ENCODE data around the gene TPGS1.

Gene TPGS1

DNA sequence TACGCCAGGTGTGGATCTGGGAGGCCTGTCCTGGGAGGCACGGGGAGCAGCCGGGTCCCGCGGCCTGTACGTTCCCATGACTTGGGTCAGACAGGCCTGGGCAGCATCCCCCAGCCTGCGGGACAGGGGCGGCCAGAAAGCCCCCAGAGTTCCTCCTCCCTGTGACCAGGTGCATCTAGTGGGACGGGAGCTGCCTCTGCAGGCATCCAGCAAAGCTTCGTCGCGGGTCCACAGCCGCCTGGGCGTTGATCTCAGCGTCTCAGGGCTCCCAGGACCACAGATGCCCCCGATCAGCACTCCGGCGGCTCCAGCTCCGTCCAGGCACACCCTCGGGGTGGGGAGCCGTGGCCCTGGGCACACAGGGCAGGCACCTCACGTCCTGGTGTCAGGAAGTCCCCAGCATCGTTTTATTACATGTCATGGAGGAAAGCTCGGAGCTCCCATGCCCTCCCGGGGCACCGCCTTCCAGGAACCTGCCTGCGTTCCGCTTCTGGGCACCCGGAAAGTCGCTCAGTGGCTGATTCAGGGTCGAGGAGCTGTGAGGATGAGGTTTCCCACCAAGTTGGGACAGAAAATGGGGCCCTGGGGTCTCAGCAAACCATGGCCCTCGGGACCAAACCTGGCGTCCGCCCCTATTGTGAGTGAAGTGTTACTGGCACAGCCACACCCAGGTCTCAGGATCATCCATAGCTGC, 35.0 kb downstream of the TPGS1 start:
- no peak for DNase-seq

DNA sequence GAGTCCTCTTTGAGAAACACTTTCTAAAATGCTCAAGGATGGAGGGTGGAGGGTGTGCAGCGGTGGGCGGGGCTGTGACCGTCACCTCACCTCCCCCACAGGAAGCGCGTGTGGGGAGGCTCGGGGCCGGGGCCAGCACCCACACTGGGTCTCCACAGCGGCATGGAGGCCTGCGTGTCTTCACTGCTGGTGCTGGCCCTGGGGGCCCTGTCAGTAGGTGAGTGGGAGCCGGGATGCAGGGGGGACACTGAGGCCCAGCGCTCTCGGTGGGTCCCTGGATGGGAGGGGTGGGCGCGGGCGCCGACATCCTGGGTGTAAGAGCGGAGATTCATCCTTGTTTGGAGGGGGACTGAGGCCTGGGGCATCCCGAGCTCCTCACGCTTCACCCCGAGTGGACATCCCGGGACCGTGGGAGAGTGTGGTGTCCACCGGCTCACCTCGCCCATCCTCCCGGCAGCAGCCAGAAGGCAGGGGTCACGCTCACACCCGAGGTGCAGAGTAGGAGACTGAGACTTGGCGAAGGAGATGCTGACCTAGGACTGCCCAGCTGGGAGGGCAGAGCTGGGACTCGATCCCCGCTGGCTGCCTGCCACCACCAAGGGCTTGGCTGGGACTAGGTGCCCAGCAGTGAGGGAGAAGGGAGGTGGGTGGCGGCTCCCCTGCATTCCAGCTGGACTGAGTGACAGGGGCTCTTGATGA, 36.8 kb downstream of the TPGS1 start, which contains the start of gene GZMM:
Gene GZMM, plus strand, starts transcription at position 144 of the 699 bp plus-strand sequence. Its CDS starts 19 bp downstream, at position 163.
- DNase-seq: peak; percentile 49 to 81 (median 72)

DNA sequence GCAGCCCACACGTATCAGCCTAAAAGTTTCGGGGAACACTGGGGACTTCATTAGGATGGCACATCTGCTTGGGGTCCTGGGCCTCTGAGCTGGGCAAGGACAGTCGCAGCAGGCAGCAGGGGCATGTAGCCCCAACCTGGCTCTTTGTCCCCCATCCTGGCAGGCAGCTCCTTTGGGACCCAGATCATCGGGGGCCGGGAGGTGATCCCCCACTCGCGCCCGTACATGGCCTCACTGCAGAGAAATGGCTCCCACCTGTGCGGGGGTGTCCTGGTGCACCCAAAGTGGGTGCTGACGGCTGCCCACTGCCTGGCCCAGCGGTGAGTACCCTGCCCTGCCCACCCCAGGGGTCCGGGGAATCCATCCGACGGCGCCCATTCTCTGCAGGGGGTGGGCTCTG, 39.8 kb downstream of the TPGS1 start:
- DNase-seq: no peak

DNA sequence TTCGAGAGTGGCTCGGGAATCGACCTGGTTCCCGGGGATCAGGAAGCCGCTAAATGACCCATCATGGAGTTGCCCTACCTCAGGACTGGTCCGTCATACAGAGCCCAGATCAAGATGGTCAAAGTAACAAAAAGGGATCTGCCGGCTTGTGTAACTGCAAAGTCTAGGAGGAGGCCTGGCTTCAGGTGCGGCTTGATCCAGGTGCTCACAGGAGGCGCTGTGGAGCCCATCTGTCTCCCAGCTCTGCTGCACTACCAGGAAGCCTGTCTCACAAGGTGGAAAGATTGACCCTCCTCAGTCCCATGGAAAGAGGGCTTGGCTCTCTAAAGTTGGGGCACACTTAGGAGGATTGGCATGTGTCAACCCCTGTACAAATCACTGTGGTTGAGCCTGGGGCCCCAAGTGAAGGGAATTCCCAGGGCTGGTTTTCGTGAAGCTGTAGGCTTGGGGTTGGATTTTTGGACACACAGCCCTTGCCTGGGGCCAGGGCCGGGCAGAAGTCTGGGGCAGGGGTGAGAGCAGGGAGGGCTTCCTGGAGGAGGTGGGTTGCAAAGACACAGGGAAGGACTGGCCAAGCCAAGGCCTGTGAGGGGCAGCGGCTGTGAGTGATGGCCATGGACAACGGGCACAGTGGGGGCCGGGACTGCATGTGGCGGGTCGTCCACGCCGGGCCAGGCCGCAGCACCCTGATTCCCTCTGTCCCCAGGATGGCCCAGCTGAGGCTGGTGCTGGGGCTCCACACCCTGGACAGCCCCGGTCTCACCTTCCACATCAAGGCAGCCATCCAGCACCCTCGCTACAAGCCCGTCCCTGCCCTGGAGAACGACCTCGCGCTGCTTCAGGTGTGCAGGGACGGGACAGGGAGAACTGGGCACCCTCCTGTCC, 40.8 kb downstream of the TPGS1 start:
- no peak for DNase-seq

DNA sequence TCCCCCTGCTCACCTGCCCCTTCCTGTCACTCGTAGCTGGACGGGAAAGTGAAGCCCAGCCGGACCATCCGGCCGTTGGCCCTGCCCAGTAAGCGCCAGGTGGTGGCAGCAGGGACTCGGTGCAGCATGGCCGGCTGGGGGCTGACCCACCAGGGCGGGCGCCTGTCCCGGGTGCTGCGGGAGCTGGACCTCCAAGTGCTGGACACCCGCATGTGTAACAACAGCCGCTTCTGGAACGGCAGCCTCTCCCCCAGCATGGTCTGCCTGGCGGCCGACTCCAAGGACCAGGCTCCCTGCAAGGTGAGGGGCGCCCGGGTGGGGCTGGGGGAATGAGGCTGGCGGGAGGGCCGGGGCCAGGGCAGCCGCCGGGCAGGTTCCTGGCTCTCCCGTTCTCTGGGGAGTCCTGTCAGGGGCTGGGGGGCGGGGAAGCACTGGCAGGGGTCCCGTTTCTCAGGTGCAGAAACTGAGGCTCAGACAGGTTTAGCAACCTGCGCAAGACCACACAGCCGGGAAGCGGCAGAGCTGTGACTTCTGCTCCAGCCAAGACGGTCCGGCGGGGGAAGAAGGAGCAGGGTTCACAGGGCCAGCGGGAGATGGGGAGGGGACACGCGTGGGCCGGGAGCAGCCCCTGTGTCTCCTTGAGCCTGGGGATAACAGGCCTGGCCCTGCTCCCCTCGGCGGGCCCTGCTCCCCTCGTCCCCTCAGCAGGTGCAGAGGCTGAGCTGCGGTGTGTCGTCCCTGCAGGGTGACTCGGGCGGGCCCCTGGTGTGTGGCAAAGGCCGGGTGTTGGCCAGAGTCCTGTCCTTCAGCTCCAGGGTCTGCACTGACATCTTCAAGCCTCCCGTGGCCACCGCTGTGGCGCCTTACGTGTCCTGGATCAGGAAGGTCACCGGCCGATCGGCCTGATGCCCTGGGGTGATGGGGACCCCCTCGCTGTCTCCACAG, 41.9 kb downstream of the TPGS1 start:
- no peak for DNase-seq

DNA sequence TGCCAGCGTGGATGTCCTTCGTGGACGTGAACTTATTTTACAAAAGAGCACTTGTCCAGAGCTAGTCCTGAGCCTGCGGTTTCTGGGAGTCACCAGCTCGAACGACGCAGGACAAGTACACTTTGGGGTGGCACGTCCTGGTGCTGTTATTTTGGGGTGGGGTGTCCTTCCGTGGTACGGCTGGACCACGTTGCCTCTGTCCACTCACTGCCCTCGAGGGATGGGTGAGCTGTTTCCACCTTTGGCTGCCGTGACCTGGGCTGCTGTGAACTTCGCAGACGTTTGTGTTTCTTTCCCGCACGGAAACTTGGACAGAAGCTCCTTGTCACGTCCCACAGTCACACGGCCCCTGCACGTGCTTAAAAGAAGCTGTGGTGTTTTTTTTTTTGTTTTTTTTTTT, 47.5 kb downstream of the TPGS1 start:
- DNase-seq: no peak

DNA sequence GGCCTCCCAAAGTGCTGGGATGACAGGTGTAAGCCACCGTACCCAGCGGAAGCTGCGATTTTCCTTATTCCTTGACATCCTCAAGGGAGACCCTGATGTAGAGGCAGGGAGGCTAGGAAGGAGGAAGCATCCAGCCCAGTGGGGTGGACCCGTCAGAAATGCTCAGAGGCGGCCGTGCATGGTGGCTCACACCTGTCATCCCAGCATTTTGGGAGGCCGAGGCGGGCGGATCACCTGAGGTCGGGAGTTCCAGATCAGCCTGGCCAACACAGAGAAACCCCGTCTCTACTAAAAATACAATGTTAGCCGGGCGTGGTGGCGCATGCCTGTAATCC, 48.1 kb downstream of the TPGS1 start:
- no peak for DNase-seq

DNA sequence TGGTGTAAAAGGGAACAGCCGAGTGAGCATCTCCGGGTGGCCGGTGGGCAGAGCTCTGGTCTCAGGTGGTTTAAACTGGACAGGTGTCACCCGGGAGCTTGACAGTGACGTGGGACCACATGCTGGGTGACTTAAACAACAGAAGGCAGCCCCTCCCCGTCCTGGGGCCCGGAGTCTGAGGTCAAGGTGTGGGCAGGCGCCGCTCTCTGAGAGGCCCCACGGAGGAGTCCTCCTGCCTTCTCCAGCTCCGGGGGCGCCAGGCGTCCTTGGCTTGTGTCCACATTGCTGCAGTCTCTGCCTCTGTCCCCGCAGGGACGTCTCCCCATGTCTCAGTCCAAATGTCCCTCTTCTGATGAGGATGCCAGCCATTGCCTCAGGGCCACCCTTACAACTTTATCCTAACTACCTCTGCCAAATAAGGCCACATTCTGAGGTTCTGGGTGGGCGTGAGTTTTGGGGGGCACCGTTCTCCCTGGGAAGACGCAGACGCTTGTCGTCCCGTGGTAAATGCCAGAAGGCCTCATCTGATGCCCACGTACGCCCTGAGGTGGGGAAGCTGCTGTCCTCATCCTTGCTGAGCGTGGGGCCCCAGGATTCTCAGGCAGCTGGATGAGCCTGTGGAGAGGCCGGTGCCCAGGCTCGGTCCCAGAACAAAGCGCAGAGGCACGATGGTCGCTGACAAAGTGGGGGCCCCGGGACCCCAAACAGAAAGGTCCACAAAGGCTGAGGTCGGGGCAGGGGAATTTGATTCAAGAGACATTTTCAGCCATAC, 49.5 kb downstream of the TPGS1 start:
- no peak for DNase-seq

DNA sequence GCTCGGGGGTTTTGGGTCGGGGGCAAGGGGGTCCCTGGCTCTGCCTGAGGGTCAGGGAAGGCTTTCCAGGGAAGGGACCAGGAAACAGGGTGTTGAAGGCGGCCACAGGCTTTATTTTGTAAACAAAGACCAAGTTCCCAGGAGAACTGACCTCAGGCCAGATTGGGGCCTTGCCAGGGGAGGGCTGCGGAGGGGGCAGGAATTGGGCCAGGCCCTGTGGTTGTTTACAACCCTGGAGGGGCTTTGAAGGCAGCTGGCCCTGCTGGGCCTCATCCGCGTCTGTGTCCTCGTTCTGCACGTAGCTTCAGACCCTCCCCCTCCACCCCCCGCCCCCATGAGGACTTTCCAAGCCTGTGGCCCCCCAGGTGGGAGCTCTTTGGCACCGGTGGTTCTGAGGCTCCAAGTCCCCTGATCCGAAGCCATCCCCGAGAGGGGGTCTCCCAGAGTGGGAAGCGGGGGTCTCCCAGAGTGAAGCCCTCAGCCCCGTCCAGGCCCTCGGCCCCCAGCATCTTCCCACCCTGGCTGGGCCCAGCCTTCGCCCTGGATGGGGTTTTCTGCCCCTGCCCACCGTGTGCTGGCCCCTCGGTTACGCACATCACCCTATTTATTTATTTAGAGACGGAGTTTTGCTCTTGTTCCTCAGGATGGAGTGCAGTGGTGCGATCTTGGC, 51.6 kb downstream of the TPGS1 start:
- no peak for DNase-seq

DNA sequence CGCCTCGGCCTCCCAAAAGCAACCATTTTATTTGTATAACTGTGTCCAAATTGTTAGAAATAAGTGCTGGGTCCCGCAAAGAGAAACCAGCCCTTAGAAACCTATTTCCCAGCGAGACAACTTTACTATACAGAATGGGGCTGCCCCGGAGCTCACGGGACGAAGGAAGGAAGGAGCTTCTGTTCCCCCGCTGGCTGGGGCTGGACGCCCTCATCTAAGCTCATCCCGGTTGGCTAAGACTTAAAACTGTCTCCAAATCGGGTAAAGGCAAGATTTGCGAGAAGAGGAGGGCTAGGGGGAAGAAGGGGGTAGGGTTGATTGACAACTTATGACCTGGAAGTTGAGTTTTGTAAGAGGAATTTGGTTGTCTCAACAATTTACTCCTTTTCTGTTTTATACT, 52.8 kb downstream of the TPGS1 start:
- no peak for DNase-seq

DNA sequence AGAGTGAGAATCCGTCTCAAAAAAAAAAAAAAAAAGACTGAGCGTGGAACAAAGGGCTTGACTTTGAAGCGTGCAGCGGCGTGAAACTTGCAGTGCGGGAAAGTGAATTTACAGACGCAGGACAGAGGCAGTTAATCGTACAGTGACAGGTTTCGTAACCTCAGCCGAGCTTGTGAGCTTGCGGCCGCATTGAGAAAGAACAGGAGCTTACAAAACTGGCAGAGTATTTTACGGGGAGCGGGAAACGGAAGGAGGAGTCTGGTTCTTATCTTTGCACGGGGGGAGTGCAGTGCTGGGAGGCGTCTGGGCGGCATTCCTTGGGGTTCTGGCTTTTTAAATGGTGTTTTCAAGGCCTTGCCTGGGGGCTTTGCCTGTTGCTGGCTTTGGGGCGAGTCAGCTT, 59.1 kb downstream of the TPGS1 start:
- no peak for DNase-seq

DNA sequence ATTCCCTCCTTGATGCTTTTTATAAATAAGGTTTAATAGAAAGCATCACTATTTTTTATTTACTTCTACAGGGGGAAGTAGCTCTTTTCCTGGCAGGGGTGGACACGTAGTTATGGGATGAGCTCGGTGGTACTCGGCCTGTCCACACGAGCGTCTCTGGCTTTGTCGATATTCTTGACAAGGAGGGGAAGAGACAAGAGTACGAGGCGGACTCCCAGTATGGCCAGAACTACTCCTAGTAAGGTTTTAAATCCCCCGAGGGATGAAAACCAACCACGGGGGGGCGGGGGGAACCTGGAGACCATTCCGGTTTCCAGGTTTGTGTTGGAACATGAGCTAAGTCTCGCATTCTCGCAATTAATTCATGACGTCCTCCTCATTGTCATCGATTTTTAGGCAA, 59.5 kb downstream of the TPGS1 start:
- no peak for DNase-seq

DNA sequence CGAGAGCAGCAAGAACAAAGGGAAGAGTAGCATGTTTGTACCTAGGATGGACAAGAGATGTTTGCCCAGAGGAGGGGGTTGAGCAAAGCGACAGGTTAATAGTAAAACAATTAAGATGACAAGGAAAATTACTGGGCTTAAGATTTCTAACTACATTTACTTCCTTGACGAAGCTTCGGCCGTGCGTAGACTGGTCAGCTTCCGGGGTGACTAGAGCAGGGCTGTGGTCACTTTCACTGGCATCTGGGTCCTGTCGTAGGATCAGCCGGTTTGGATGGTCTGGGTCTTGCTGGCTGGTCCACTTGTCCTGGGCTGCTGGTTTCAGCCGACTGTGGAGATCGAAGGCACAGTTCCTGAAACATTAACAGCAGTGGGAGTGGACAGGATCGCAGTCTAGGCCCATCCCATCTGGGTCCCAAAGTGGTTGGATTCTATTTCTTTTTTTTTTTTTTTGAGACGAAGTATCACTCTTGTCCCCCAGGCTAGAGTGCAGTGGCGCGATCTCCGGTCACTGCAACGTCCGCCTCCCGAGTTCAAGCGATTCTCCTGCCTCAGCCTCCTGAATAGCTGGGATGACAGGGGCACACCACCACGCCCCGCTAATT, 60.1 kb downstream of the TPGS1 start:
- no peak for DNase-seq

All from stimulated activated naive CD4-positive, alpha-beta T cell (primary cell).